Measurements from ENCODE around the gene WDR86. TPM values are rescaled to one million over a fixed set of nuclear protein-coding genes. Genes with fewer than 3 reads are reported as not detected.

The WDR86 gene
- total and polyA plus RNA-seq, 2 of the 4 experiments (the other 2 are of a cell fraction) = not detected

GRCh38 chr7:151449990-151450389 is 40.2 kb upstream of the WDR86 start:
- in situ Hi-C loops (cut with MboI; ENCODE audit: low sequenced_read_pairs) = loop anchor here (5.0 to 25.0 kb wide), 2 partner anchors 83 to 312 kb away; no protein-coding TSS in a partner anchor
- no peak for DNase-seq
- H3K18ac ChIP-seq (ENCODE audit: low read depth, low read length) = no peak overlapping the region
- H3K27ac ChIP-seq (ENCODE audit: insufficient read depth, low read length) = no peak overlapping the region
- H4K20me1 ChIP-seq (ENCODE audit: insufficient read depth, low read length) = no peaks in the 10 kb centered on the region
- H3K4ac ChIP-seq (ENCODE audit: low read depth, low read length) = no peak overlapping the region
- no peak overlapping the region for H2BK120ac ChIP-seq (ENCODE audit: low read depth, low read length)
- H3K4me3 ChIP-seq (ENCODE audit: insufficient read depth, low read depth, low read length) = no peak overlapping the region
- H3K36me3 ChIP-seq (ENCODE audit: control insufficient read depth, insufficient read depth, low read length) = no peaks in the 10 kb centered on the region
- H3K14ac ChIP-seq (replicated peaks; ENCODE audit: low read depth, low read length) = no peak overlapping the region
- H2AFZ ChIP-seq (replicated peaks; ENCODE audit: low read length, poor library complexity) = no peak overlapping the region
- no peak overlapping the region for H2BK5ac ChIP-seq (ENCODE audit: low read depth, low read length, poor library complexity, severe bottlenecking)
- H3K9me1 ChIP-seq (ENCODE audit: insufficient read depth, low read length) = no peaks in the 10 kb centered on the region
- H2AK9ac ChIP-seq (replicated peaks; ENCODE audit: low read depth, low read length, poor library complexity) = no peak overlapping the region
- no peaks in the 10 kb centered on the region for H3K9me3 ChIP-seq (ENCODE audit: control insufficient read depth, insufficient read depth, low read length)
- no peak for TF ChIP-seq SMC3 (IDR thresholded peaks at IDR 0.05; ENCODE audit: low read depth, low read length)
- TF ChIP-seq FOS (IDR thresholded peaks at IDR 0.05; ENCODE audit: low read depth, low read length) = no peak
- no peak for TF ChIP-seq POLR2A (IDR thresholded peaks at IDR 0.05; ENCODE audit: low read depth, low read length)
- TF ChIP-seq CTCF (conservative IDR thresholded peaks at IDR 0.05; ENCODE audit: low read depth, low read length) = no peak
- TF ChIP-seq RCOR1 (IDR thresholded peaks at IDR 0.05; ENCODE audit: insufficient replicate concordance, low read length) = no peak
- no peak for TF ChIP-seq BHLHE40 (IDR thresholded peaks at IDR 0.05; ENCODE audit: low read depth, low read length)
- TF ChIP-seq MAFK (IDR thresholded peaks at IDR 0.05; ENCODE audit: low read depth, low read length) = no peak
- H4K8ac ChIP-seq (ENCODE audit: low read depth in 2 of 2, low read length in 2 of 2) = no peak overlapping the region
- no peak overlapping the region for H4K5ac ChIP-seq (ENCODE audit: low read depth, low read length)
- no peak for ATAC-seq (ENCODE audit: low read depth)
- H3K23ac ChIP-seq (ENCODE audit: low read depth, low read length) = no peak overlapping the region
- H3K4me2 ChIP-seq (ENCODE audit: low read depth, low read length) = no peak overlapping the region
- no TSS peak for BruUV-seq (replicated peaks)
- H3K79me1 ChIP-seq (ENCODE audit: low read depth in 1 of 2, low read length in 2 of 2) = no peaks in the 10 kb centered on the region
- H2AK5ac ChIP-seq (ENCODE audit: low read depth, low read length) = no peak overlapping the region
- H2BK15ac ChIP-seq (ENCODE audit: low read depth, low read length) = no peak overlapping the region
- ChIA-PET POLR2A (ENCODE audit: unreplicated experiment) (no interaction called here), CTCF (interaction anchor here (1.5 to 1.9 kb wide), 2 partner anchors 80 to 134 kb away, joined by 5 to 7 read pairs; no protein-coding TSS in a partner anchor)
- H3K56ac ChIP-seq (ENCODE audit: extremely low read depth, insufficient read depth, low read length) = no peak overlapping the region
- no peak overlapping the region; the same call in 1 of the 2 replicates for H2BK20ac ChIP-seq (ENCODE audit: low read depth, low read length)
- no peak overlapping the region for H4K91ac ChIP-seq (ENCODE audit: insufficient read depth, low read depth, low read length)
- no peak overlapping the region for H3K9ac ChIP-seq (ENCODE audit: low read depth, low read length)
- 80% methylated on average over 1 of the region's 9 CpGs; no CpG with 5 or more reads in 1 of the 2 experiments for WGBS, 2 experiments (ENCODE audit: extremely low coverage in 2 of 2, insufficient read length in 1 of 2)
- dilution Hi-C loops (cut with HindIII; ENCODE audit: low sequenced_read_pairs, unreplicated experiment) = no loop called here
- intact Hi-C loops (cut with micrococcal nuclease) = no loop called here
- no peaks in the 10 kb centered on the region; the same call in 1 of the 2 replicates for H3K4me1 ChIP-seq (ENCODE audit: control insufficient read depth, insufficient read depth, low read length)
- H3K27me3 ChIP-seq (ENCODE audit: control insufficient read depth, insufficient read depth, low read length) = no peaks in the 10 kb centered on the region; the same call in none of the 2 replicates
